Type B pancreatic cell (in vitro differentiated cells): ENCODE results near the gene ACAP2. TPM values are rescaled to one million over a fixed set of nuclear protein-coding genes. Genes with fewer than 3 reads are reported as not detected.

ENCODE experiments used
- DNase-seq: peaks from one replicate; pipeline ENCODE4 v3.0.0; 2021; ENCODE audit warnings: mixed read lengths; ENCODE audit not compliant: unreplicated experiment; ENCODE audit errors: extremely low spot score
- H3K27ac Mint-ChIP-seq: 2 replicates; pipeline ENCODE4 v1.8.0; 2021; ENCODE audit warnings: mild to moderate bottlenecking, mixed read lengths
- H3K27me3 Mint-ChIP-seq: 2 replicates; pipeline ENCODE4 v1.8.0; 2021; ENCODE audit warnings: mixed read lengths
- H3K36me3 Mint-ChIP-seq: 2 replicates; pipeline ENCODE4 v1.8.0; 2021; ENCODE audit warnings: mixed read lengths
- H3K4me1 Mint-ChIP-seq: one replicate; pipeline ENCODE4 v1.8.0; 2021; ENCODE audit warnings: mixed read lengths; ENCODE audit not compliant: unreplicated experiment
- H3K4me3 Mint-ChIP-seq: 2 replicates; pipeline ENCODE4 v1.8.0; 2021; ENCODE audit warnings: mild to moderate bottlenecking, mixed read lengths
- H3K9me3 Mint-ChIP-seq: 2 replicates; pipeline ENCODE4 v1.8.0; 2021; ENCODE audit warnings: mixed read lengths
- total RNA-seq: library from RNA; stranded (reverse); gene quantifications from 2 replicates; pipeline ENCODE4 v1.2.1, GENCODE V29; 2021; ENCODE audit warnings: low replicate concordance
- TF ChIP-seq, protein P1 (sequence below): fragments of 200-600 bp; sonication (generic); conservative IDR thresholded peaks from 2 replicates; pipeline ENCODE4 v1.5.0; 2021; ENCODE audit warnings: antibody characterized with exemption, mild to moderate bottlenecking

ACAP2 gene
- total RNA-seq, 1 donor from 2014 or later = 36.6 TPM

DNA sequence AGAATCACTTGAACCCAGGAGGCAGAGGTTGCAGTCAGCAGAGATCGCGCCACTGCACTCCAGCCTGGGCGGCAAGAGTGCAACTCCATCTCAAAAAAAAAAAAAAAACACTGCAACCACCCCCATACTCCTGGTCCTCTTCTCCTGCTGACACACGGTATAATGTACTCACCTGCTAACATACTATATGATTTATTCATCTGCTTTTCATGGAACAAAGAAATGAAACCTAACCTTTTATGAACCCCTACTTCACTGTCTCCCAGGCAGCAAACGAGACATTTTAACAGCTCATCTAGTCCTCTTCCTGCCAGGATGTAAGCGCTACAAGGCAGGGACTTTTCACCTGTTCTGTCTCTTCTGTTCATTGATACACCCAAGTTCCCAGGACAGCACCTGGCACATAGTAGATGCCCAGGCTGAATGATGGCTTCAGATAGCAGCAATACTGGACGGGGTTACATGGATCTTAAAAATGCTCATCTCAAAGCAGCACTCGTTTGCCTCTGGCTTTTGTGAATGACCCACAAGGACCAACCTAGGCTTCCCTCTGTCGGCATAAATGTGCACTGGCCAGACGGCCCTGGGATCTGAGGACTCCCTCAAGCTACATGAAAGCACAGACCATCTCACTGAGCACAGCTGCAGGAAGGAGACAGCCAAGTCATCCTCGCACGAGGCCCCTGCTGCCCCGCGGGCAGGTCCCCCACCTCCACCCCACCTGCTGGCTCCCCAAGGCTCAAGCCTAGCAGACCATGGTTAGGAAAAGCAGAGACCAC, 192.2 kb downstream of the ACAP2 start:
- peak overlapping the region; percentile 11 for H3K27ac Mint-ChIP-seq

DNA sequence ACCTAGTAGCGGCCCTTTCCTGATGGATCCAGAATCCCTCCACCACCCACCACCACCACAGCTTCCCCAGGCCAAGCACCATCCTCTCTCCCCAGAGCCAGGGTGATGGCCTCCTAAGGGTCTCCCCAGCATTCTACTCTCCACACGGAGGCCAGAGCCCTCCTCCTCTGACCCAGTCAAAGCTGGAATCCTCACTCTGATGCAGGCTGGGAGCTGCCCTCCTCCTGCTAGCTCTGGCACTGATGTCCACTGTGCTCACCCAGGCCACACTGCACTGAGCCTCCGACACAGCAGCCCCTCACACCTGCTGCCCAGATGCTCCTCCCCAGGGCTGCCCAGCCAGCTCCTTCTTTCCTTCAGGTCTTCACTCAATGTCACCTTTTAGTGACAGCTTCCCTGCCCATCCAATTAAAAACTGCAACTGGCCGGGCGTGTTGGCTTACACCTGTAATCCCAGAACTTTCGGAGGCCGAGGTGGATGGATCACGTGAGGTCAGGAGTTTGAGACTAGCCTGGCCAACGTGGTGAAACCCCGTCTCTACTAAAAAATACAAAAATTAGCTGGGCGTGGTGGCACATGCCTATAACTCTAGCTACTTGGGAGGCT, 192.9 kb downstream of the ACAP2 start:
- H3K27me3 Mint-ChIP-seq = no peaks in the 10 kb centered on the region
- no peak overlapping the region for H3K27ac Mint-ChIP-seq
- H3K36me3 Mint-ChIP-seq = peaks cover 28% of the 10 kb centered on the region
- TF ChIP-seq, protein P1, sequence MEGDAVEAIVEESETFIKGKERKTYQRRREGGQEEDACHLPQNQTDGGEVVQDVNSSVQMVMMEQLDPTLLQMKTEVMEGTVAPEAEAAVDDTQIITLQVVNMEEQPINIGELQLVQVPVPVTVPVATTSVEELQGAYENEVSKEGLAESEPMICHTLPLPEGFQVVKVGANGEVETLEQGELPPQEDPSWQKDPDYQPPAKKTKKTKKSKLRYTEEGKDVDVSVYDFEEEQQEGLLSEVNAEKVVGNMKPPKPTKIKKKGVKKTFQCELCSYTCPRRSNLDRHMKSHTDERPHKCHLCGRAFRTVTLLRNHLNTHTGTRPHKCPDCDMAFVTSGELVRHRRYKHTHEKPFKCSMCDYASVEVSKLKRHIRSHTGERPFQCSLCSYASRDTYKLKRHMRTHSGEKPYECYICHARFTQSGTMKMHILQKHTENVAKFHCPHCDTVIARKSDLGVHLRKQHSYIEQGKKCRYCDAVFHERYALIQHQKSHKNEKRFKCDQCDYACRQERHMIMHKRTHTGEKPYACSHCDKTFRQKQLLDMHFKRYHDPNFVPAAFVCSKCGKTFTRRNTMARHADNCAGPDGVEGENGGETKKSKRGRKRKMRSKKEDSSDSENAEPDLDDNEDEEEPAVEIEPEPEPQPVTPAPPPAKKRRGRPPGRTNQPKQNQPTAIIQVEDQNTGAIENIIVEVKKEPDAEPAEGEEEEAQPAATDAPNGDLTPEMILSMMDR = no peak
- peaks cover 50% of the 10 kb centered on the region for H3K4me1 Mint-ChIP-seq
- peaks cover 6% of the 10 kb centered on the region for H3K9me3 Mint-ChIP-seq
- H3K4me3 Mint-ChIP-seq = no peak overlapping the region
- no peak for DNase-seq

More for the DNA sequence above, 192.2 kb downstream of the ACAP2 start:
- H3K36me3 Mint-ChIP-seq = peaks cover 27% of the 10 kb centered on the region
- H3K4me3 Mint-ChIP-seq = no peak overlapping the region
- peaks cover 51% of the 10 kb centered on the region for H3K4me1 Mint-ChIP-seq
- peaks cover 6% of the 10 kb centered on the region for H3K9me3 Mint-ChIP-seq
- TF ChIP-seq, protein P1 = peak; percentile 24
- DNase-seq = no peak
- no peaks in the 10 kb centered on the region for H3K27me3 Mint-ChIP-seq

DNA sequence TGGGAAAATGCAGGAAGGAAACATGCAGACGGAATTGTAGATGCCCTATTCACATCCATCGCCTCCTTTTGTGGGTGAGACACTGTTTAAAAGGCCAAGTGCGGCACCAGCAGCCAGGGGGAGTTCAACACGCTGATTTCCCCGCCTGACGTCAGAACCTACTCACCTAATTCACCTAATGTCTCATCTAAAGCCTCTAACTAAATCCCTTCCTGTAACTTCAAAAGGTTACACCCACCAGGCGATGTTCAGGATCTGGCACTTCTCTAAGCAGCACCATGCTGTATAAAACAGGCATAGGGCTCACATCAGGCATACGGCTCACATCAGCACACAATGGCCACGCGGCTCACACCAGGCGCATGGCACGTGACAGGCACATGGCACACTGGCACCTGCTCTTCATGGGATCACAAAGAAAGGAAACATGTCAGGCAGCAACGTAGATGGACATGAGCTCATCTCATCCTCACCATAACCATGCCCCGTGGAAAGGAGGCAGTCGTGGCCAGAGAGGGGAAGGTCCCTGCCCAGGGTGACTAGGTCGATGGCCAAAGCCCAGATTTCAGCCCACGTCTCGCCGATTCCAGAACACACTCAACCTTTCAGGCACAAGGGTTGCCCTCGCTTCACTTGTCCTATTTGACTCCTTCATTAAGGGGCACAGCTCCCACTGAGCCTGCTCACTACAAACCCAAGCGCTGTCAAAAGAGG, 193.6 kb downstream of the ACAP2 start:
- peaks cover 43% of the 10 kb centered on the region for H3K4me1 Mint-ChIP-seq

DNA sequence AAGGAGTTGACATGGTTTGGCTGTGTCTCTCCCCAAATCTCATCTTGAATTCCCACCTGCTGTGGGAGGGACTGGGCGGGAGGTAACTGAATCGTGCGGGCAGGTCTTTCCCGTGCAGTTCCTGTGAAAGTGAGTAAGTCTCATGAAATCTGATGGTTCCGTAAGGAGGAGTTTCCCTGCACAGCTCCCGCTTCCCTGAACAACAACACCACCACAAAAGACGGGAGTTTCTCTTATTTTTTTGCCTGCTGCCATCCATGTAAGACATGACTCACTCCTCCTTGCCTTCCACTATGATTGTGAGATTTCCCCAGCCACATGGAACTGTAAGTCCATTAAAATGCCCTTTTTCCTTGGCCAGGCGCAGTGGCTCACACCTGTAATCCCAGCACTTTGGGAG, 194.5 kb downstream of the ACAP2 start:
- no peak overlapping the region for H3K27ac Mint-ChIP-seq
- H3K4me1 Mint-ChIP-seq = peaks cover 46% of the 10 kb centered on the region
- H3K4me3 Mint-ChIP-seq = no peak overlapping the region
- peaks cover 6% of the 10 kb centered on the region for H3K9me3 Mint-ChIP-seq
- DNase-seq = no peak
- peaks cover 33% of the 10 kb centered on the region for H3K36me3 Mint-ChIP-seq
- no peaks in the 10 kb centered on the region for H3K27me3 Mint-ChIP-seq
- TF ChIP-seq, protein P1 = no peak

More for the DNA sequence above, 193.6 kb downstream of the ACAP2 start:
- no peak overlapping the region for H3K4me3 Mint-ChIP-seq
- peaks cover 28% of the 10 kb centered on the region for H3K36me3 Mint-ChIP-seq
- no peak overlapping the region for H3K27ac Mint-ChIP-seq
- TF ChIP-seq, protein P1 = no peak
- peaks cover 6% of the 10 kb centered on the region for H3K9me3 Mint-ChIP-seq
- no peaks in the 10 kb centered on the region for H3K27me3 Mint-ChIP-seq
- peak; percentile 42 for DNase-seq

DNA sequence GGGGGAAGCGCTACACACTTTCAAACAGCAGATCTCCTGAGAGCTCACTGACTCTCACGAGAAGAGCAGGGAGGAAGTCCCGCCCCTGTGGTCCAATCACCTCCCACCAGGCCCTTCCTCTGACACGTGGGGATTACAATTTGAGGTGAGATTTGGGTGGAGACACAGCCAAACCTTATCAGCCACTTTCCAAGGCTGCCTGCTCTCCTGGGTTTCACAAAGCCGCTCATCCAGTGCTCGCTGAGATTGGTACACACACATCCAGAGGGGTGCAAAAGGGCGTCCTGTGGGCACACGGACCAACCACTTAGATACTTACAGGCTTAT, 195.0 kb downstream of the ACAP2 start:
- H3K4me1 Mint-ChIP-seq = peaks cover 41% of the 10 kb centered on the region

More for the DNA sequence above, 195.0 kb downstream of the ACAP2 start:
- H3K36me3 Mint-ChIP-seq = peaks cover 33% of the 10 kb centered on the region
- H3K27ac Mint-ChIP-seq = no peak overlapping the region
- TF ChIP-seq, protein P1 = no peak
- H3K9me3 Mint-ChIP-seq = peaks cover 6% of the 10 kb centered on the region
- no peak overlapping the region for H3K4me3 Mint-ChIP-seq
- no peaks in the 10 kb centered on the region for H3K27me3 Mint-ChIP-seq
- DNase-seq = peak; percentile 32
